ENCODE data around the gene ARL8B. TPM values are rescaled to one million over a fixed set of nuclear protein-coding genes. Genes with fewer than 3 reads are reported as not detected.
A peak's percentile ranks its signal among the peaks of the same experiment; 100 is the strongest.

ARL8B gene
- total and polyA plus RNA-seq, 10 of the 15 experiments (the other 5 are each of a cell fraction or from before 2014, with no cell fraction given) = 22.0 to 80.6 (median 43.7) TPM

DNA sequence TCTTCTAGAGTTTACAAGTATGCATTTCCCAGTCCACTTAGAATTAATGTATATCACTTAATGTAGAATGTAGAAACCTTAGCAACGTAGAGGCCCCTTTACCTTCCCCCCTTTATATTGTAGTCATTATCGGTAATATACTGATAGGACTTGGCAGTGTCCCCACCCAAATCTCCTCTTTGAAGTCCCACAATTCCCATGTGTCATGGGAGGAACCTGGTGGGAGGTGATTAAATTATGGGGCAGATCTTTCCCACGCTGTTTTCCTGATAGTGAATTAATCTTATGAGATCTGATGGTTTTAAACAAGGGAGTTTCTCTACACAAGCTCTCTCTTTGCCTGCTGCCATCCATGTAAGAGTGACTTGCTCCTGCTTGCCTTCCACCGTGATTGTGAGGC, 31.0 kb downstream of the ARL8B start (continued):
- TF ChIP-seq, protein P1, sequence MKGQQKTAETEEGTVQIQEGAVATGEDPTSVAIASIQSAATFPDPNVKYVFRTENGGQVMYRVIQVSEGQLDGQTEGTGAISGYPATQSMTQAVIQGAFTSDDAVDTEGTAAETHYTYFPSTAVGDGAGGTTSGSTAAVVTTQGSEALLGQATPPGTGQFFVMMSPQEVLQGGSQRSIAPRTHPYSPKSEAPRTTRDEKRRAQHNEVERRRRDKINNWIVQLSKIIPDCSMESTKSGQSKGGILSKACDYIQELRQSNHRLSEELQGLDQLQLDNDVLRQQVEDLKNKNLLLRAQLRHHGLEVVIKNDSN (IDR thresholded peaks at IDR 0.05; ENCODE audit: borderline replicate concordance, extremely low read length, insufficient read depth, low read depth, low read length) = no peak

- ChIA-PET RAD21 (ENCODE audit: unreplicated experiment) (interaction anchor here (0.8 to 1.5 kb wide), 3 partner anchors 15 to 30 kb away, joined by 3 to 4 read pairs (median 4); no protein-coding TSS in a partner anchor), POLR2A (interaction anchor here (1.3 kb wide), 1 partner anchor 15 kb away, joined by 5 read pairs; no protein-coding TSS in a partner anchor), SMC1A (ENCODE audit: uncharacterized antibody, unreplicated experiment) (interaction anchor here (0.8 to 1.9 kb wide), 5 partner anchors 13 to 44 kb away, joined by 3 to 6 read pairs (median 4); no protein-coding TSS in a partner anchor), CTCF (interaction anchor here (1.1 kb wide), 1 partner anchor 16 kb away, joined by 4 read pairs; no protein-coding TSS in a partner anchor)
- H4K20me1 ChIP-seq (ENCODE audit: control insufficient read depth, insufficient read depth) = no peaks in the 10 kb centered on the region
- ATAC-seq = no peak
- intact Hi-C loops (cut with micrococcal nuclease; ENCODE audit: unreplicated experiment) (no loop called here), in situ Hi-C loops (cut with MboI) (no loop called here)
- H3K4me3 ChIP-seq = no peak overlapping the region
- peaks cover 12% of the 10 kb centered on the region; the same call in 1 of the 2 replicates for H3K4me1 ChIP-seq (ENCODE audit: control insufficient read depth, insufficient read depth, low read length)
- no peak for TF ChIP-seq STAT1 (conservative IDR thresholded peaks at IDR 0.05)
- H3K9me3 ChIP-seq (replicated peaks; ENCODE audit: control insufficient read depth, insufficient read depth, low read length) = peaks cover 7% of the 10 kb centered on the region; the same call in 2 of the 3 replicates
- H3K79me2 ChIP-seq (ENCODE audit: control insufficient read depth, insufficient read depth, low read length) = peaks cover 88% of the 10 kb centered on the region
- no peak overlapping the region for H2AFZ ChIP-seq (ENCODE audit: control insufficient read depth, low read depth, low read length)
- no peak for DNase-seq (ENCODE audit: low read depth, low spot score)
- H3K9ac ChIP-seq (ENCODE audit: control insufficient read depth, insufficient read depth, low read length) = no peak overlapping the region
- BruUV-seq (replicated peaks) = no TSS peak
- H3K4me2 ChIP-seq (ENCODE audit: control insufficient read depth, insufficient read depth) = no peak overlapping the region
- FAIRE-seq = no peak
- no peak overlapping the region for H3K27ac ChIP-seq (ENCODE audit: control insufficient read depth, insufficient read depth)
- no peaks in the 10 kb centered on the region for H3K27me3 ChIP-seq (replicated peaks in 1 of 2; ENCODE audit: control insufficient read depth in 2 of 2, insufficient read depth in 2 of 2, low read length in 1 of 2)
- no peaks in the 10 kb centered on the region; a peak in 1 of 4 replicates for H3K36me3 ChIP-seq (ENCODE audit: control insufficient read depth in 2 of 2, insufficient read depth in 2 of 2, low read length in 1 of 2)
These were observed 33.1 kb downstream of the ARL8B start for GRCh38 chr3:5155241-5155640.

- ChIA-PET CTCF (interaction anchor here (0.8 to 2.7 kb wide), 3 partner anchors 10 to 24 kb away, joined by 3 to 7 read pairs (median 3); no protein-coding TSS in a partner anchor), RAD21 (ENCODE audit: unreplicated experiment) (interaction anchor here (0.5 to 1.9 kb wide), 4 partner anchors 10 to 652 kb away, joined by 3 to 6 read pairs (median 3); no protein-coding TSS in a partner anchor), SMC1A (ENCODE audit: uncharacterized antibody, unreplicated experiment) (interaction anchor here (0.6 to 4.4 kb wide), 9 partner anchors 8 to 27 kb away, joined by 3 to 30 read pairs (median 10); partner anchors contain the start of gene EDEM1), POLR2A (interaction anchor here (0.6 to 1.5 kb wide), 4 partner anchors 21 to 38 kb away, joined by 3 to 8 read pairs (median 4); no protein-coding TSS in a partner anchor)
- intact Hi-C loops (cut with micrococcal nuclease; ENCODE audit: unreplicated experiment) = no loop called here
- in situ Hi-C loops (cut with MboI) = no loop called here
- 64% methylated on average over 3 of the region's 3 CpGs for WGBS (ENCODE audit: insufficient coverage, insufficient replicate concordance, low lambda C conversion rate, missing lambda C conversion rate)
- Histone ChIP-seq H3K4me2 (ENCODE audit: control insufficient read depth, insufficient read depth) (no peak overlapping the region), H3K9ac (ENCODE audit: control insufficient read depth, insufficient read depth, low read length) (no peak overlapping the region), H3K79me2 (ENCODE audit: control insufficient read depth, insufficient read depth, low read length) (peaks cover 88% of the 10 kb centered on the region), H3K36me3 (ENCODE audit: control insufficient read depth in 2 of 2, insufficient read depth in 2 of 2, low read length in 1 of 2) (no peaks in the 10 kb centered on the region), H3K27me3 (replicated peaks in 1 of 2; ENCODE audit: control insufficient read depth in 2 of 2, insufficient read depth in 2 of 2, low read length in 1 of 2) (no peaks in the 10 kb centered on the region), H3K4me3 (no peak overlapping the region), H4K20me1 (ENCODE audit: control insufficient read depth, insufficient read depth) (no peaks in the 10 kb centered on the region), H2AFZ (ENCODE audit: control insufficient read depth, low read depth, low read length) (no peak overlapping the region), H3K4me1 (ENCODE audit: control insufficient read depth, insufficient read depth, low read length) (peaks cover 17% of the 10 kb centered on the region), H3K9me3 (replicated peaks; ENCODE audit: control insufficient read depth, insufficient read depth, low read length) (no peaks in the 10 kb centered on the region; the same call in 2 of the 3 replicates), H3K27ac (ENCODE audit: control insufficient read depth, insufficient read depth) (peak overlapping the region; percentile 67)
- FAIRE-seq (no peak), DNase-seq (ENCODE audit: low read depth, low spot score) (no peak), ATAC-seq (no peak)
- BruUV-seq (replicated peaks) = no TSS peak
- TF ChIP-seq BCL11A (IDR thresholded peaks at IDR 0.05; ENCODE audit: low read depth, low read length) (no peak), ZNF384 (IDR thresholded peaks at IDR 0.05; ENCODE audit: borderline replicate concordance, low read depth, low read length) (no peak), ATF7 (IDR thresholded peaks at IDR 0.05; ENCODE audit: low read depth) (no peak), SRF (IDR thresholded peaks at IDR 0.05; ENCODE audit: low read depth in 2 of 2, low read length in 2 of 2) (no peak), E2F8 (IDR thresholded peaks at IDR 0.05; ENCODE audit: low read depth, partially characterized antibody) (no peak), ZNF274 (IDR thresholded peaks at IDR 0.05; ENCODE audit: insufficient read depth, insufficient read length) (no peak), GATAD2B (conservative IDR thresholded peaks at IDR 0.05; ENCODE audit: low read depth) (no peak), CREM (IDR thresholded peaks at IDR 0.05; ENCODE audit: low read depth) (no peak), EED (IDR thresholded peaks at IDR 0.05; ENCODE audit: low read depth) (no peak), NFIC (IDR thresholded peaks at IDR 0.05; ENCODE audit: low read depth, low read length) (no peak), BACH1 (IDR thresholded peaks at IDR 0.05; ENCODE audit: borderline replicate concordance) (no peak)
These were observed 38.2 kb downstream of the ARL8B start for GRCh38 chr3:5160321-5160720.

Measured in GM12878 (cell line).